Activated naive CD4-positive, alpha-beta T cell treated with Interleukin-2 at 50 U/mL for 16 hours (primary cell): ENCODE results near the gene SHOC1.
"Not testable (repeated sequence)": the region's sequence is repeated elsewhere in the genome, so short reads cannot be mapped to it uniquely, and the experiment has no call there.

Experiments
- DNase-seq: peaks from one replicate; pipeline ENCODE4 v3.0.0-alpha.2; 2020

The SHOC1 gene

GRCh38 chr9:111794835-111795556 is at the start of gene SHOC1:
Gene SHOC1, minus strand, starts transcription at chr9:111794937. Its CDS starts 3,519 bp downstream, at chr9:111791418.
- no peak for DNase-seq

GRCh38 chr9:111843971-111844370 is 49.2 kb upstream of the SHOC1 start:
- DNase-seq = no peak

- no peak for DNase-seq
These were observed 47.6 kb upstream of the SHOC1 start for GRCh38 chr9:111842313-111842712.

- DNase-seq = no peak
These were observed 45.7 kb upstream of the SHOC1 start for GRCh38 chr9:111840442-111840841.

- no peak for DNase-seq
These were observed 45.2 kb upstream of the SHOC1 start for GRCh38 chr9:111839987-111840386.

- no peak for DNase-seq
These were observed 44.6 kb upstream of the SHOC1 start for GRCh38 chr9:111839387-111839786.

- DNase-seq = no peak
These were observed 43.7 kb upstream of the SHOC1 start for GRCh38 chr9:111838439-111838838.

- DNase-seq = no peak
These were observed 41.6 kb upstream of the SHOC1 start for GRCh38 chr9:111836311-111836710.

- DNase-seq = no peak
These were observed 39.2 kb upstream of the SHOC1 start for GRCh38 chr9:111833941-111834340.

- no peak for DNase-seq
These were observed 37.7 kb upstream of the SHOC1 start for GRCh38 chr9:111832449-111832848.

- DNase-seq = no peak
These were observed 36.8 kb upstream of the SHOC1 start for GRCh38 chr9:111831371-111832108.

- no peak for DNase-seq
These were observed 33.5 kb upstream of the SHOC1 start for GRCh38 chr9:111828193-111828592.

GRCh38 chr9:111825468-111826145 is 30.9 kb upstream of the SHOC1 start:
- no peak for DNase-seq

GRCh38 chr9:111821006-111821528 is 26.3 kb upstream of the SHOC1 start:
- DNase-seq = no peak

- no peak for DNase-seq
These were observed 24.6 kb upstream of the SHOC1 start for GRCh38 chr9:111819360-111819759.

GRCh38 chr9:111815285-111816070 is 20.7 kb upstream of the SHOC1 start:
- DNase-seq = no peak

GRCh38 chr9:111812337-111812736 is 17.6 kb upstream of the SHOC1 start:
- no peak for DNase-seq

GRCh38 chr9:111810908-111811307 is 16.2 kb upstream of the SHOC1 start:
- DNase-seq = no peak

- not testable (repeated sequence) for DNase-seq
These were observed 15.7 kb upstream of the SHOC1 start for GRCh38 chr9:111810415-111810814.

- DNase-seq = no peak
These were observed 12.5 kb upstream of the SHOC1 start for GRCh38 chr9:111807197-111807596.

- DNase-seq = no peak
These were observed 11.5 kb upstream of the SHOC1 start for GRCh38 chr9:111806259-111806658.

GRCh38 chr9:111805830-111806241 is 11.1 kb upstream of the SHOC1 start:
- no peak for DNase-seq

- no peak for DNase-seq
These were observed 10.5 kb upstream of the SHOC1 start for GRCh38 chr9:111805262-111805661.
